ENCODE results near the gene SIPA1L2.

SIPA1L2 gene

GRCh38 chr1:232641507-232641906, 11.6 kb upstream of the SIPA1L2 start:
- no peak for DNase-seq

DNA sequence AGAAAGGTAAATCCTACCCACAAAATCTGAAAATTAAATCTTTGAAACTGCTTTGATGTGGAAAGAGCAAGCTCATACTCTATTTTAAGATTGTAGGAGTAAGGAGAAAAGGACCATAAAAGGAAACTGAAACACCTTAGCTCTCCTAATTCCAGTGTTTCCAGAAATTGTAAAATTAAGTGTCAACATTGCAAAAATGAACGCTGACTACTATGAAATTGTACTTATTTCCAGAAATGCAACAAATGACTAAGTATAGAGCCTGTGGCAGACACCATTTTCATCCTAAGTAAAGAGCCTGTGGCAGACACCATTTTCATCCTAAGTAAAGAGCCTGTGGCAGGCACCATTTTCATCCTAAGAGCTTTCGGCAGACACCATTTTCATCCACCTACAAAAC, 6.9 kb upstream of the SIPA1L2 start:
- no peak for DNase-seq

DNA sequence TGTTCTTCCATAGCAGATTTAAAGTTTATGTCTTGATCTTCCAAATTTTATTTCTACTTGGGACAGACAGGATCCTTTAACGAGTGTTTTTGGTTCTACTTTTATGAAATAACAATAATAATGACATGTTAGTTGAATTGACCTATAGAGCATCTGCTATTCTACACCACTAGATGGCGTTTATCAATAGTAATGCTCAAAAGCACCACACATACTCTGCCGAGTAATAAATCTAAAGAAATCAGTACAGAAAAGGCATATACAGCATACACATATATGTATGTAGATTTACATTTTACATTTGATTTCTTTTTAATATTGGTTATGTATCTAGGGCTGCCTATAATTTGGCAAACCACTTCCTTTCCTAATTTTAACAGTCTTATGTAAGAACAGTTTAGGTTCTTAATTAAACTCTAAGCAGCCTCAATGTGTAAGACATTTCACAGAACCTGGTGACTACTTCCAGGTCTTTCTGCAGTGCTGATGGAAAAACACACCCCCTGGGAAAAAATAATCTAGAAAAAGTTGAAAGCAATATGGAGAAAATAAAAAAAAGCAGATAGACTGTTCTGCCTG, 5.9 kb upstream of the SIPA1L2 start:
- no peak for DNase-seq

DNA sequence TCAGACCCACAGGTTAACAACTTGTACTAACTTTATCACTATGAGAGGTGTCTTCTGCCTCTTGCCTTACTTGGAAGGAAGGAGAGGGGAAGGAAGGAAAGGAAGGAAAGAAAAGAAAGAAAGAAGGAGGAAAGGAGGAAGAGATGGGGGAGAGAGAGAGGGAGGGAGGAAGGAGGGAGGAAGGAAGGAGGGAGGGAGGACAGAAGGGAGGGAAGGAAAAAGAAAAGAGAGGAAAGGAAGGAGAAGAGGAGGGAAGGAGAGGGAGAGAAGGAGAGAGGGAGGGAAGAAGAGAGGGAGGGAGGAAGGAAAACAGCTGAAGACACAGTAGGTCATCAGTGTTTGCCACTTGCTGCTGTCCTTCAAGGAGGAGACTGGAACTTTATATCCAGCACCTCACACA, 5.3 kb upstream of the SIPA1L2 start:
- DNase-seq: no peak

GRCh38 chr1:232634096-232634495, 4.2 kb upstream of the SIPA1L2 start:
- DNase-seq: no peak

DNA sequence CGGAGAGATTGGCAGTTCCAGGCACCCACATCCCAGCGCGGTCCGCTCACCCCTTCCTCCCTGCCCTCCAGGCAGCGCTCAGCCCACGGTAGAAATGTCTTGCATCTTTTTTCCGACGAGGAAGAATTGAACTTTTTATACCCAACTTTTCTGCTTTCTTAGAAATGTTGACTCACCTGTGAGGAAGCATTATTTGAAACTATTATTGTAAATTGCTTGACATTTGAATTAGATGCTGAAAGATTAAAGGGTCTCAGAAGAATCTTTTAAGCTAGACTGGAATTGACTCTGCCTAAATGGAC, 912 bp upstream of the SIPA1L2 start:
- DNase-seq: no peak

GRCh38 chr1:232629250-232630046, 485 bp downstream of the SIPA1L2 start:
- peak; percentile 49 to 55 for DNase-seq

DNA sequence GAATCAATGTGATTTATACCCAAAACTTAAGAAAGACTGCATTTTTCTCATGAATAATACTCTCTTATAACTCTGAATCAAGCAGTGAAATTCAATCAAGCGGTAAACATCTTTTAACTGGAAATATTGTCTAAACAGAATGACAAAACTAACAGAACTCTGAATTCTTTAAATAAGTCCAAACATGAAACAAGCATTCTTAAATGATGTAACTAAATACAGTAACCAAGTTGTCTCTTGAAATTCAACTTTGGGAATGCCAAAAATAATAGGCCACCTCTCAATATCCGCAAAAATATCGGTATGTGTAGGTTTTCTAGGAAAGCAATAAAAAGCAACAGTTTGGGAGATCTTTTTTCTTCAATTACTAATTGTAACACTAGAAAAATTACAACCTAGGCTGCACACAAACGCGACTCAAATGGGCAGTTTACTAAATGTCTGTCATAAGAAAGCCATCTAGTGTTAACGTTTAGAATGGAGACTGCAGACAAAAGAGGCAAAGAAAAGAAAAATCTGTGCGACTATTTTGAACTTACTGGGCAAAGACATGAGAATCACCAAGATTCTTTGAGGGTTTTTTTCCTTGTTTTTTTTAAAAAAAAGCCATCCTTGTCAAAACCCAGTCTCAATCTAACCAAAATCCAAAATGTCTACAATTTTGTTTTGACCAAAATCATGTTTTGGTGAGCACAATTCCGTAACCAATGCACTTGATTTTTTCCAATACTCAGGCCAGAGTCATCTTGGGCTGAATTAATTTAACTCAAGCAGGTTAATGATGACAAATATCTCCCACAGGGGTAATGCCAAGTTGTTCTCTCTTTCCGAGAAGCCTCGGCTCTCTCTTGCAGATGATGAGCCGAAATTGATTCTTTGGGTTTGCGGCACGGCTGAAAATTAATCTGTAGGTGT, 1.3 kb downstream of the SIPA1L2 start:
- no peak for DNase-seq

DNA sequence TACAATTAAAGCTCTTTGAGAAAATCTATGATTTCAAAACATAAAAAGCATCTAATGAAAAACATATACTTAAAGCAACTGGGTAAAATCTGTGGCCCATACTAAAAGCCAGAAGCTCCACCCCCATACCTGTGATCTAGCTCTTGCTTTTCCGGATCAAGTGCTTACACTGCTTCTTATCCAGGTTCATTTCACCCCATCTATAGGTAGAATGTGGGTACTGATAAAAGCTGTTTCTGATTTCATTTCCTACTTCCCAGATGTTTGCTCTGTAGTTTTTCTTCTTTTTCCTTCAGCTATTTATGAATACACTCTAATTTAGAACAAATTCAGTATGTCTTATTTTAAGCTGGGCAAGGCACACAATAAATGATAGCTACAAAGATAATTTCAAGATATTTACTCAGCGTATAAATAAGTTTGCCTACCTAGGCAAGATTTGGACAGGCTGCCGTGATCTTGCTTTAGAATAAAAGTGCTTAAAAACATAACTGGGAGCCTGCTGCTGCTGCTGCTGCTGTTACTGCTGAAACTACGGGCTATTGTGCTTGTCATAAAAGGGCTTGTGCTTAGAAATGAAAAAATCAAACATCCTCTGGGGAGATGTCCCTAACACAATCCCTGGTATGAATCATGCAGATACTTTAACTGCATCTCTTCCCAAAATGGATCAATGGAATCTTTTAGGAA, 2.1 kb downstream of the SIPA1L2 start:
- DNase-seq: no peak

- DNase-seq: no peak
Measured at GRCh38 chr1:232627171-232627570, 2.8 kb downstream of the SIPA1L2 start.

DNA sequence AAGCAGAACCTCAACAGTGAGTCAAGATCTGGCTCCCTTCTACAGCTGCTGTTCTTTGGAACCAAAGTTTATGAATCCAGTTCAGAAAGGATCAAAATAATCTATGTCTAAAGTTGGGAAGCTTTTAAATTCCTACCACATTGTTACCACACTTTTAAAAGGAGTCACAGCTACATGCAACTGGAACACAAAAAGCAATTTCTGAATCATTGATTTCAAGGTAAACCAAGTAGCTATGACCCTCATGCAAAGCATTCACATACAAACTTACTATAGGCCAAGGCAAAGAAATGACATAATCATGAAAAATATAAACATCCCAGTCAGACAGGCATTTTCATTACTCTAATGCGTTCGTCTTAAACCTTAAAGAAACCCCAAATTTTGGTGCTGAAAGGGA, 3.5 kb downstream of the SIPA1L2 start:
- DNase-seq: no peak

GRCh38 chr1:232625319-232625868, 4.5 kb downstream of the SIPA1L2 start:
- no peak for DNase-seq

- no peak for DNase-seq
Measured at GRCh38 chr1:232624546-232625281, 5.2 kb downstream of the SIPA1L2 start.

DNA sequence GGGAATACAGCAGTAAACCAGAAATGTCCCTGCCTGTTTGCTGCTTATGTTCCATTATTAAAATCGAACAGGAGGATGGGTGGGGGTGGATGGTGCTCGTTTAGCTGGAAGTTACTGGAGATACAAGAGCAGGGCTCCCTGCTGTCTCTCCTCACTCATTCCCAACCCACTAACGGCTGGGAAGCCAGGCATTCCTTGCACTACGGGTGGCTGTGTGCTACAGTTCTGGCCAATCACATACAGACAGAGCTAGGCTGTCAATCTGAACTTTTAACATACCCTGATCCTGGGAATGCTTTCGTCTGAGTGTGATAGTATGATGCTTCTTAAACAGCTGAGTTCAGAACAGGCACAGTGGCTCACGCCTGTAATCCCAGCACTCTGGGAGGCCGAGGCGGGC, 7.0 kb downstream of the SIPA1L2 start:
- DNase-seq: no peak

DNA sequence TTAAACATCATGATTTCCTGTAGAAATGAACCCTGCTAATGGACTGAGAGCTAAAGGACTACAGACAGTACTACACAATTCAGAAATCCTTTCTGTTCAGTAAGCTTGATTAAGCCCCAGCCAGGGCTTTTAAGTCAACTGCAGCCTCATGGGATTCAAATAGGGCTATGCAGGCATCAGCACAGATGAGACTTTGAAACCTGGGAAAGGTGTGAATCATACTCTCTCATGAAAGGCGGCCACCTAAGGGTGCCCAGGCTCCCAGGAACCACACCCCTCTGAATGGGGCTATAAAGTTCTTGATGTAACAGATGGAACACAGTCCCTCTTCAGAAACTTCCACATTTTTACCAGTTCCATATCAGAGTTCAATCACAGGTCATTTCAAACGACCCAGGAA, 7.6 kb downstream of the SIPA1L2 start:
- no peak for DNase-seq

DNA sequence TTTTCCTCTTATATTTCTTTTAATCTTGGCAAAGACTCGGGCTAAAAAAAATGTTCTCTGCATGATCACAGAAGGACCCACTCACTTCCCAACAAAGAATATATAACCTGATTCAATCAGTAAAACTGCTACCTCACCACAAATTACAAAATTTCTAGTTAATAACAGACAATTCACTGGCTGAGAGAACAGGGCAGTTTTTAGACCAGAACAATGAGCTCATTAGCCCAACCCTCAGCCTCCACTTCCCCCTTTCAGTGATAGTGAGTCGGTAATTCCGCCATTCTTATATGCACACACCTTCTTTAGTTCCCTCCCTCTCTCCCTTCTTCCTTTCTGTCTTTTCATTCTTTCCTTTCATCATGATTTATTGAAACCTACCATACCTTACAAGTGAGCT, 8.9 kb downstream of the SIPA1L2 start:
- no peak for DNase-seq

DNA sequence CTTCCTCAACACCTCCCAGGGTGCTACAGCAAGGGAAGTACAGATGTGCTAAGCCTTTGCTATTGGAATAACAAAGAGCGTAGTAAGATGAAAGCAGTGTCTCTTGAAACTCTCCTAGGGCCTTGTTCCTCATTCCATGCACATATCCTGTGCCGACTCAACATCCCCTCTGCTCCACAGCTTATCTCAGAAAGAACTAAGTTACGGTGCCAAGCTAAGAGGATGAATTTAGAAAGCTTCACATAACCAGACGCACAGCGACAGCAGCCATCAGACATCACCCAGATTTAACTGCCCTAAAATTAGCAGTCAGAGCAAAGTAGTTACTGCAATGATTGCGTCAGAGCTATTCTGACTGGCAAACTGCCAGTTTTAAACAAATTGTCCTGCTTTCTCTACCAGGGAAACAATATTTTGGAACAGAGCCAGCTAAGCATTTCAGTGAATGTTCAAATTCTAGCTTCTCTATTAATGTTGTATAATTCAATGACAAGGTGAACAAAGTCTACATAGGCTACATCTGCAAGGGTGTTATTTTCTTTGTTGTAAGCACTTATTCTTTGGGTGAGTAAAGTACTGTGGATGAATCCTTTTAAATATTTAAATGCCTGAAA, 9.5 kb downstream of the SIPA1L2 start:
- no peak for DNase-seq

DNA sequence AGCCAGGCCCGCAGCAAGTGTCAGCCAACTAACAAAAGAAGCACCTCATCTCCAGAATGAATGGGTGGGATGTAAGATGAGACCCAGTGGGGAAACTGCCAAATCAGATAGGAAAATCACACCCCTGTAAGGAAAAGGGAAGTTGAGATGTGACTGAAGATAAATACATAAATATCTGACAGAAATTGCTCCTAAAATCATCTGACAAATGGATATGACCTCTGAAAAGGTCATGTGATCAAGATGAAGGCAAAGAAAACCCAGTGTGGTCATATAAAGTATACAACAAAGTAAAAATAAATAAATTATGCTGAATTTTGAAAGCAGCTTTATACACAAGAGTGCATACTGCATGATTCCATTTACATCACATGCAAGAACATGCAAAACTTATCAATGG, 12.7 kb downstream of the SIPA1L2 start:
- no peak for DNase-seq

DNA sequence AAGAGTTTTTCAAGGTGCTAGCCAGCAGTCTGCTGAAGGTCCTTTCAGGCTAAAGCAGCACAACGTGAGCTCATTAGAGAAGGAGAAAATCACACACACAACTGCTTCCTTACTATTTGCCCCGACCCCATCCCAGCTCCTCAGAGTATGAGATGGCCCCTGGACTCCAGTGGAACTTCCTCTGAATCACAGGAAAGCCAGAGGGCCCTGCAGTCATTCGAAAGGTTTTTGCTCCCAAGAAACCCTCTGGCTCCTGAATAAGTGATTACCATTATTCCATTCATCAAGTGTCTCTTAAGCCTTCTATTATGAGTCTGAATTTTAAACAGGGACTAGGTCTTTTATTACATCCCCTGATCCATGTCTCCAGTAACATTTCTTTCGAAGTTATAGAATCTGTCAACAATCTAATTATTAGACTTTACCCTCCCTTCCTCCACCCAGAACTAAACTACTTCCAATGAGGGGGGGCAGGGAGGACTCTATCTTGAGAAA, 14.6 kb downstream of the SIPA1L2 start:
- DNase-seq: no peak

- DNase-seq: no peak
Measured at GRCh38 chr1:232614811-232615210, 15.1 kb downstream of the SIPA1L2 start.

DNA sequence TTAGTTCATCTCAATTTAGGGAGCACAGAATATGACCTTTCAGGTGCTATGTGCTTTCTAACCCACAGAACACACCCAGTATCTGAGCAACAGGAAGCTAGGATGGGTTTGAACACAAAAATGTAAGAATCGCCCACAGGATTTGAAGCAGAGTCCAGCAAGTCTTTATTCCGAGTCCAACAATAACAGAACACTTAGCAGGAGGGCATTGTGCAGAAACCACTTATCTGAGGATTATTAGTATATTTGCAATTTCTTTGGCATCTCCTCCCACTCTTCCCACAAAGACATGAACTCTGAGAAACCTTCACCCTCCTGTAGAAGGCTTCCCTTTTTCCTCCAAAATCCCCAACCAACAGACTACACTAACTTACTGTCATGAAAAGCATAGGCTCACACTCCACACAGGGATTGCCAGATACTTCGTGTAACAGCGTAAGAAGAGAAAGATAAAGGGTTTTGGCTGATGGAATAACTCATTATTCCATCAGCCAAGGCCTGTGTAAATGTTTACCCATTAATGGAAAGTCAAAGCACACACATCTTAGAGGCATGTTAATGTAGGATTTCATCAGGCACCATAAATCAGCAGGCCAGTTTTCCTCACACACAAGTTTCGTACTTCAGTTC, 16.1 kb downstream of the SIPA1L2 start:
- DNase-seq: no peak

Measured in activated T-cell treated with anti-CD3 and anti-CD28 coated beads, Interleukin-2, amount 50 U/mL, for 48 hours (primary cell).